Upper lobe of left lung (tissue), 4 donors: ENCODE results near the gene CALM3.

Source experiments
- EP300 ChIP-seq, 4 donors: sonication (generic); formaldehyde crosslinking; IDR thresholded peaks; one replicate each; pipeline ENCODE4 v1.5.1; 2017; ENCODE audit warnings: antibody characterized with exemption in 4 of 4, control low read depth in 2 of 4
- POLR2A ChIP-seq, 4 donors: fragments of 450-650 bp; IDR thresholded peaks; one replicate each; pipeline ENCODE4 v1.5.1; 2016 to 2017; ENCODE audit warnings: antibody characterized with exemption in 4 of 4, mild to moderate bottlenecking in 2 of 4
- POLR2AphosphoS5 ChIP-seq, 2 donors: sonication (generic); formaldehyde crosslinking; IDR thresholded peaks; one replicate each; pipeline ENCODE4 v1.5.1; 2017; ENCODE audit warnings: antibody characterized with exemption in 2 of 2
- TF ChIP-seq, protein P1 (sequence below), 6 experiments: fragments of 450-650 bp in 4 of 6; fragments of 200-600 bp in 2 of 6; sonication (generic) in 2 of 6; IDR thresholded peaks; one replicate each; pipeline ENCODE4 v1.5.1; 2016 to 2019; ENCODE audit warnings: antibody characterized with exemption in 6 of 6

DNA sequence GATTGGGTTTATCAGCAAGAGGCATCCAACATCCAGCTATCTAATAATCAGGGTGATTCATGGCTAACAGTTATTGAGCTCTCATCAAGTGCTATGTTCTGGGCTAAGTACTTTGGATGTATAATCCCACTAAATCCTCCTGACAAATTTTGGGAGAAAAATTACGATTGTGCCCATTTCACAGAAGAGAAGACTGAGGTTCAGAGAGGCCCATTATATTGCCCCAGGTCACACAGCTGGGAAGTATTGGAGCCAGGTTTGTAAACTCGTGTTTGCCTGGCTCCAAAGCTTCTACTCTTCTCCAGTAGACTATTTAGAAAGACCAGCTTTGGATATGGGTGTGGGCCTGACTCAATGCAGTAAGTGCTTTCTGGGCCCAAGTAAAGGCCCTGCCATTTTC, 20.9 kb upstream of the CALM3 start:
- TF ChIP-seq POLR2A (IDR thresholded peaks at IDR 0.05) (no peak), EP300 (IDR thresholded peaks at IDR 0.05) (no peak), POLR2AphosphoS5 (IDR thresholded peaks at IDR 0.05) (no peak)
- TF ChIP-seq, protein P1, sequence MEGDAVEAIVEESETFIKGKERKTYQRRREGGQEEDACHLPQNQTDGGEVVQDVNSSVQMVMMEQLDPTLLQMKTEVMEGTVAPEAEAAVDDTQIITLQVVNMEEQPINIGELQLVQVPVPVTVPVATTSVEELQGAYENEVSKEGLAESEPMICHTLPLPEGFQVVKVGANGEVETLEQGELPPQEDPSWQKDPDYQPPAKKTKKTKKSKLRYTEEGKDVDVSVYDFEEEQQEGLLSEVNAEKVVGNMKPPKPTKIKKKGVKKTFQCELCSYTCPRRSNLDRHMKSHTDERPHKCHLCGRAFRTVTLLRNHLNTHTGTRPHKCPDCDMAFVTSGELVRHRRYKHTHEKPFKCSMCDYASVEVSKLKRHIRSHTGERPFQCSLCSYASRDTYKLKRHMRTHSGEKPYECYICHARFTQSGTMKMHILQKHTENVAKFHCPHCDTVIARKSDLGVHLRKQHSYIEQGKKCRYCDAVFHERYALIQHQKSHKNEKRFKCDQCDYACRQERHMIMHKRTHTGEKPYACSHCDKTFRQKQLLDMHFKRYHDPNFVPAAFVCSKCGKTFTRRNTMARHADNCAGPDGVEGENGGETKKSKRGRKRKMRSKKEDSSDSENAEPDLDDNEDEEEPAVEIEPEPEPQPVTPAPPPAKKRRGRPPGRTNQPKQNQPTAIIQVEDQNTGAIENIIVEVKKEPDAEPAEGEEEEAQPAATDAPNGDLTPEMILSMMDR (IDR thresholded peaks at IDR 0.05), result no peak
